ENCODE results near the gene MITF. TPM values are rescaled to one million over a fixed set of nuclear protein-coding genes. Genes with fewer than 3 reads are reported as not detected.

MITF gene
- total and polyA plus RNA-seq, 2 of the 4 experiments (the other 2 are of a cell fraction): 6.5 to 16.7 TPM

GRCh38 chr3:69738315-69738714 lies 949 bp upstream of the MITF start:
- Histone ChIP-seq H3K27me3 (ENCODE audit: control insufficient read depth, insufficient read depth, low read length) (peaks cover 4% of the 10 kb centered on the region; the same call in 1 of the 2 replicates), H2AK5ac (ENCODE audit: low read depth, low read length) (no peak overlapping the region), H3K4me2 (ENCODE audit: low read depth, low read length) (peak overlapping the region; percentile 82), H3K36me3 (ENCODE audit: control insufficient read depth, insufficient read depth, low read length) (no peaks in the 10 kb centered on the region), H3K56ac (ENCODE audit: extremely low read depth, insufficient read depth, low read length) (peak overlapping the region; percentile 70), H3K79me1 (ENCODE audit: low read depth in 1 of 2, low read length in 2 of 2) (peaks cover 18 to 33% of the 10 kb centered on the region in 2 experiments; a peak in 3 of 4 replicates), H3K4me3 (ENCODE audit: insufficient read depth, low read depth, low read length) (peak overlapping the region; percentile 55; the same call in 1 of the 2 replicates), H3K9me1 (ENCODE audit: insufficient read depth, low read length) (peaks cover 5% of the 10 kb centered on the region), H4K91ac (ENCODE audit: insufficient read depth, low read depth, low read length) (no peak overlapping the region), H3K4ac (ENCODE audit: low read depth, low read length) (peak overlapping the region; percentile 27; the same call in 1 of the 2 replicates), H2AK9ac (replicated peaks; ENCODE audit: low read depth, low read length, poor library complexity) (no peak overlapping the region), H3K27ac (ENCODE audit: insufficient read depth, low read length) (0 out of 2 replicates have a peak overlapping the region, but pooled peaks have one; percentile 34), H4K20me1 (ENCODE audit: insufficient read depth, low read length) (0 out of 2 replicates have a peak, but pooled peaks cover 4% of the 10 kb centered on the region), H3K14ac (replicated peaks; ENCODE audit: low read depth, low read length) (peak overlapping the region; percentile 56; the same call in 1 of the 2 replicates), H2AFZ (replicated peaks; ENCODE audit: low read length, poor library complexity) (peak overlapping the region; percentile 63), H3K23ac (ENCODE audit: low read depth, low read length) (peak overlapping the region; percentile 73; the same call in 1 of the 2 replicates), H3K18ac (ENCODE audit: low read depth, low read length) (peak overlapping the region; percentile 7; the same call in 1 of the 2 replicates), H2BK5ac (ENCODE audit: low read depth, low read length, poor library complexity, severe bottlenecking) (peak overlapping the region; percentile 10), H4K8ac (ENCODE audit: low read depth in 2 of 2, low read length in 2 of 2) (peak overlapping the region in 1 of 2 experiments; percentile 23; a peak in 1 of 4 replicates), H3K9ac (ENCODE audit: low read depth, low read length) (peak overlapping the region; percentile 60), H2BK15ac (ENCODE audit: low read depth, low read length) (0 out of 3 replicates have a peak overlapping the region, but pooled peaks have one; percentile 20), H3K4me1 (ENCODE audit: control insufficient read depth, insufficient read depth, low read length) (peaks cover 3% of the 10 kb centered on the region; the same call in 1 of the 2 replicates), H2BK120ac (ENCODE audit: low read depth, low read length) (peak overlapping the region; percentile 32), H3K9me3 (ENCODE audit: control insufficient read depth, insufficient read depth, low read length) (no peaks in the 10 kb centered on the region), H4K5ac (ENCODE audit: low read depth, low read length) (no peak overlapping the region; the same call in 1 of the 2 replicates), H2BK20ac (ENCODE audit: low read depth, low read length) (no peak overlapping the region)
- ATAC-seq (ENCODE audit: low read depth) (peak; percentile 4; the same call in 1 of the 2 replicates), DNase-seq (peak; percentile 26)
- intact Hi-C loops (cut with micrococcal nuclease): loop anchor here (2.0 kb wide), 1 partner anchor 46 kb away; no protein-coding TSS in a partner anchor
- POLR2A ChIA-PET (ENCODE audit: unreplicated experiment): no interaction called here
- no CpG with 5 or more reads among the region's 4 CpGs for WGBS, 2 experiments (ENCODE audit: extremely low coverage in 2 of 2, insufficient read length in 1 of 2)
- BruUV-seq (replicated peaks): no TSS peak
- CTCF ChIA-PET: interaction anchor here (0.8 kb wide), 1 partner anchor 12 kb away, joined by 3 read pairs; no protein-coding TSS in a partner anchor
- TF ChIP-seq SMC3 (IDR thresholded peaks at IDR 0.05; ENCODE audit: low read depth, low read length) (no peak), RAD21 (IDR thresholded peaks at IDR 0.05; ENCODE audit: low read length) (no peak), POLR2A (IDR thresholded peaks at IDR 0.05; ENCODE audit: low read depth, low read length) (no peak), NFE2L2 (IDR thresholded peaks at IDR 0.05; ENCODE audit: low read depth, low read length) (no peak), MAZ (IDR thresholded peaks at IDR 0.05; ENCODE audit: borderline replicate concordance, low read depth, low read length) (no peak), BHLHE40 (IDR thresholded peaks at IDR 0.05; ENCODE audit: low read depth, low read length) (no peak), RFX5 (IDR thresholded peaks at IDR 0.05; ENCODE audit: low read depth, low read length) (no peak), MAFK (IDR thresholded peaks at IDR 0.05; ENCODE audit: low read depth, low read length) (no peak), CEBPB (IDR thresholded peaks at IDR 0.05; ENCODE audit: low read depth, low read length) (no peak), FOS (IDR thresholded peaks at IDR 0.05; ENCODE audit: low read depth, low read length) (no peak), MXI1 (IDR thresholded peaks at IDR 0.05; ENCODE audit: borderline replicate concordance, low read depth, low read length) (no peak), CHD1 (IDR thresholded peaks at IDR 0.05; ENCODE audit: low read depth, low read length) (no peak), RCOR1 (IDR thresholded peaks at IDR 0.05; ENCODE audit: insufficient replicate concordance, low read length) (no peak)
- TF ChIP-seq, protein P1, sequence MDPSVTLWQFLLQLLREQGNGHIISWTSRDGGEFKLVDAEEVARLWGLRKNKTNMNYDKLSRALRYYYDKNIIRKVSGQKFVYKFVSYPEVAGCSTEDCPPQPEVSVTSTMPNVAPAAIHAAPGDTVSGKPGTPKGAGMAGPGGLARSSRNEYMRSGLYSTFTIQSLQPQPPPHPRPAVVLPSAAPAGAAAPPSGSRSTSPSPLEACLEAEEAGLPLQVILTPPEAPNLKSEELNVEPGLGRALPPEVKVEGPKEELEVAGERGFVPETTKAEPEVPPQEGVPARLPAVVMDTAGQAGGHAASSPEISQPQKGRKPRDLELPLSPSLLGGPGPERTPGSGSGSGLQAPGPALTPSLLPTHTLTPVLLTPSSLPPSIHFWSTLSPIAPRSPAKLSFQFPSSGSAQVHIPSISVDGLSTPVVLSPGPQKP (IDR thresholded peaks at IDR 0.05; ENCODE audit: borderline replicate concordance, low read depth, low read length): no peak
- dilution Hi-C loops (cut with HindIII; ENCODE audit: low sequenced_read_pairs, unreplicated experiment): no loop called here
- in situ Hi-C loops (cut with MboI; ENCODE audit: low sequenced_read_pairs): no loop called here

All from IMR-90 (cell line).